T-helper 1 cell (primary cell): Measurements from ENCODE around the gene LILRB4.
"Not testable (repeated sequence)": the region's sequence is repeated elsewhere in the genome, so short reads cannot be mapped to it uniquely, and the experiment has no call there.

ENCODE experiments used
- DNase-seq, 5 donors: peaks; one replicate each; pipeline ENCODE4 v3.0.0-alpha.2; 2012 to 2020

The LILRB4 gene

GRCh38 chr19:54650108-54650655 is 12.6 kb upstream of the LILRB4 start:
- DNase-seq = no peak

- peak in 1 of 5 donors; percentile 16 for DNase-seq
These were observed 9.5 kb upstream of the LILRB4 start for GRCh38 chr19:54653181-54653809.

- DNase-seq = no peak
These were observed 8.1 kb upstream of the LILRB4 start for GRCh38 chr19:54654447-54655321.

GRCh38 chr19:54659300-54659699 is 3.5 kb upstream of the LILRB4 start:
- DNase-seq = no peak

GRCh38 chr19:54660306-54660705 is 2.5 kb upstream of the LILRB4 start:
- no peak for DNase-seq

- DNase-seq = no peak
These were observed 1.8 kb upstream of the LILRB4 start for GRCh38 chr19:54660964-54661363.

- no peak for DNase-seq
These were observed 821 bp upstream of the LILRB4 start for GRCh38 chr19:54661846-54662481.

- no peak for DNase-seq
These were observed 2.7 kb downstream of the LILRB4 start for GRCh38 chr19:54665530-54665929.

GRCh38 chr19:54667217-54667616 is 4.4 kb downstream of the LILRB4 start:
- no peak for DNase-seq

GRCh38 chr19:54668353-54668752 is 5.6 kb downstream of the LILRB4 start:
- no peak for DNase-seq

GRCh38 chr19:54670576-54671357 is 8.0 kb downstream of the LILRB4 start:
- no peak for DNase-seq

GRCh38 chr19:54673222-54673621 is 10.4 kb downstream of the LILRB4 start:
- no peak for DNase-seq

- DNase-seq = peak in 1 of 5 donors; percentile 37
These were observed 11.3 kb downstream of the LILRB4 start for GRCh38 chr19:54674021-54674617.

- peak in 1 of 5 donors; percentile 28 for DNase-seq
These were observed 13.5 kb downstream of the LILRB4 start for GRCh38 chr19:54676210-54676834.

- DNase-seq = no peak
These were observed 14.4 kb downstream of the LILRB4 start for GRCh38 chr19:54677217-54677616.

GRCh38 chr19:54681596-54681995 is 18.8 kb downstream of the LILRB4 start:
- not testable (repeated sequence) for DNase-seq

GRCh38 chr19:54682306-54682856 is 19.6 kb downstream of the LILRB4 start:
- DNase-seq = no peak

- DNase-seq = no peak
These were observed 21.7 kb downstream of the LILRB4 start for GRCh38 chr19:54684527-54684926.

GRCh38 chr19:54691582-54692297 is 29.0 kb downstream of the LILRB4 start:
- no peak for DNase-seq

GRCh38 chr19:54692298-54692615 is 29.5 kb downstream of the LILRB4 start:
- no peak for DNase-seq

GRCh38 chr19:54694648-54695047 is 31.9 kb downstream of the LILRB4 start:
- DNase-seq = no peak
